HEK293 (cell line): ENCODE measurements around the gene AP3S2.

Experiments used
- BCL11A ChIP-seq: fragments of 450-650 bp; formaldehyde crosslinking; IDR thresholded peaks from 2 replicates; pipeline ENCODE4 v1.5.1; 2016; ENCODE audit warnings: low read depth, missing biosample characterization, missing genetic modification characterization
- BCL11B ChIP-seq: fragments of 450-650 bp; formaldehyde crosslinking; IDR thresholded peaks from 2 replicates; pipeline ENCODE4 v1.5.1; 2016; ENCODE audit warnings: low read depth, missing biosample characterization, missing genetic modification characterization
- HOXA7 ChIP-seq: sonication (generic); formaldehyde crosslinking; IDR thresholded peaks from 2 replicates; pipeline ENCODE4 v1.8.1; 2022; ENCODE audit warnings: missing genetic modification reagents, borderline replicate concordance
- PRDM1 ChIP-seq: fragments of 450-650 bp; formaldehyde crosslinking; IDR thresholded peaks from 2 replicates; pipeline ENCODE4; 2016; ENCODE audit warnings: missing biosample characterization, missing genetic modification characterization
- ZBTB48 ChIP-seq: fragments of 450-650 bp; formaldehyde crosslinking; IDR thresholded peaks from 2 replicates; pipeline ENCODE4 v1.5.1; 2016; ENCODE audit warnings: missing biosample characterization, missing genetic modification characterization
- ZNF174 ChIP-seq: fragments of 450-650 bp; formaldehyde crosslinking; IDR thresholded peaks from 2 replicates; pipeline ENCODE4 v1.5.0; 2017; ENCODE audit warnings: missing biosample characterization, mild to moderate bottlenecking, missing genetic modification characterization
- ZNF2 ChIP-seq: fragments of 450-650 bp; formaldehyde crosslinking; IDR thresholded peaks from 2 replicates; pipeline ENCODE4 v1.5.1; 2016; ENCODE audit warnings: missing biosample characterization, missing genetic modification characterization
- ZNF292 ChIP-seq: fragments of 450-650 bp; formaldehyde crosslinking; IDR thresholded peaks from 2 replicates; pipeline ENCODE4 v1.5.1; 2016; ENCODE audit warnings: low read depth, missing biosample characterization, missing genetic modification characterization, borderline replicate concordance
- ZNF624 ChIP-seq: fragments of 450-650 bp; formaldehyde crosslinking; IDR thresholded peaks from 2 replicates; pipeline ENCODE4 v1.5.1; 2017; ENCODE audit warnings: missing biosample characterization, missing genetic modification characterization
- ZNF76 ChIP-seq: fragments of 450-650 bp; formaldehyde crosslinking; IDR thresholded peaks from 2 replicates; pipeline ENCODE4; 2016; ENCODE audit warnings: low read depth, missing biosample characterization, missing genetic modification characterization, borderline replicate concordance
- ZNF830 ChIP-seq: fragments of 450-650 bp; IDR thresholded peaks from 2 replicates; pipeline ENCODE4 v1.5.0; 2018; ENCODE audit warnings: missing biosample characterization, missing genetic modification characterization, low read depth, mild to moderate bottlenecking, moderate library complexity
- TF ChIP-seq, protein P1 (sequence below): fragments of 450-650 bp; formaldehyde crosslinking; IDR thresholded peaks from 2 replicates; pipeline ENCODE4 v1.5.1; 2016; ENCODE audit warnings: missing biosample characterization, missing genetic modification characterization
- TF ChIP-seq, protein P2 (sequence below): fragments of 450-650 bp; formaldehyde crosslinking; IDR thresholded peaks from 2 replicates; pipeline ENCODE4 v1.5.1; 2016; ENCODE audit warnings: missing biosample characterization, missing genetic modification characterization
- TF ChIP-seq, protein P3 (sequence below): fragments of 450-650 bp; formaldehyde crosslinking; IDR thresholded peaks from 2 replicates; pipeline ENCODE4 v1.5.0; 2017; ENCODE audit warnings: missing biosample characterization, missing genetic modification characterization, borderline replicate concordance

DNA sequence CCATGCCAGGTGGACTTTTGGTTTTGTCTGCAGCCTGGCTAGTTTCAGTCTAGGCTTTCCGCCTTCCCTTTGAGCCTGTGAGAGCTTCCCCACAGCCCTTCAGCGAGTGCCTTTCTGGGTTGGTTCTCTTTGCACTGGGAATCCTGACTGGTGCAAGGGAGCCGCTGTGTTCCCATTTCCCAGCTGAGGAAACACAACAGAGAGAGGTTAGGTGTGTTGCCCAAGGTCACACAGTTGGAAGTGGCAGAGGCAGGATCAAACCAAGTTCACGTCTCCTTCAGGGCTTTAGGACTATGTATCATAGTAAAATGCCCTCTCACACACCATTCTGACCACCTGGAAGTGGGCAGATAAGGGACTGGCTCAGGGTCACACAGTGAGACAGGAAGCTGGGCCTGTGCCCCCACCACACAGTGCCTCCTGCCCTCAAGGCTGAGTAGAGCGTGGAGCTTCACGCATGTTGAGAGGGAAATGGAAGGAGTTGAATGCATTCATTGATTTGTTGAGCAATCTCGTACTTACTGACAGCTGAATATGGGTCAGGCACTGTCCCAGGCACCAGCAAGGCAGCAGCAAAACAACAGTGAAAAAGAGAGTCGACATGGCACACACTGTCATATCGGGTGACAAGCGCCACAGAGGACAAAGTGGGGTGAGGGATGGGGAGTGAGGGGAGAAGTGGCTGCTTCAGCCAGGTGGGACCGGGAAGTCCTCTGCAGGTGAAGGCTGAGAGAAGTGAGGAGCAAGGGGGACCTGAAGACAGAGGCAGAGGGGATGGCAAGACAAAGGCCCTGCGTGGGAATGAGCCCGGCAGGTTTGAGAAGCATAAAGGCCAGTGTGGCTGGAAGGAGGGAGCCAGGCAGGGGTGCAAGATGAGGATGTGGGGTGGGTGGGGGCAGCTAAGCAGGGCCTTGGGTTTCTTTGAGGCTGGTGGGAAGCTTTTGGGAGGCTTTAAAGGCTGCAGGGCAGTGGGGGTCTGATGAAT is 66.8 kb downstream of the AP3S2 start:
- TF ChIP-seq, protein P1, sequence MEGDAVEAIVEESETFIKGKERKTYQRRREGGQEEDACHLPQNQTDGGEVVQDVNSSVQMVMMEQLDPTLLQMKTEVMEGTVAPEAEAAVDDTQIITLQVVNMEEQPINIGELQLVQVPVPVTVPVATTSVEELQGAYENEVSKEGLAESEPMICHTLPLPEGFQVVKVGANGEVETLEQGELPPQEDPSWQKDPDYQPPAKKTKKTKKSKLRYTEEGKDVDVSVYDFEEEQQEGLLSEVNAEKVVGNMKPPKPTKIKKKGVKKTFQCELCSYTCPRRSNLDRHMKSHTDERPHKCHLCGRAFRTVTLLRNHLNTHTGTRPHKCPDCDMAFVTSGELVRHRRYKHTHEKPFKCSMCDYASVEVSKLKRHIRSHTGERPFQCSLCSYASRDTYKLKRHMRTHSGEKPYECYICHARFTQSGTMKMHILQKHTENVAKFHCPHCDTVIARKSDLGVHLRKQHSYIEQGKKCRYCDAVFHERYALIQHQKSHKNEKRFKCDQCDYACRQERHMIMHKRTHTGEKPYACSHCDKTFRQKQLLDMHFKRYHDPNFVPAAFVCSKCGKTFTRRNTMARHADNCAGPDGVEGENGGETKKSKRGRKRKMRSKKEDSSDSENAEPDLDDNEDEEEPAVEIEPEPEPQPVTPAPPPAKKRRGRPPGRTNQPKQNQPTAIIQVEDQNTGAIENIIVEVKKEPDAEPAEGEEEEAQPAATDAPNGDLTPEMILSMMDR (tag by site-specific recombination) = no peak
- TF ChIP-seq PRDM1 (no peak), ZBTB48 (tag by site-specific recombination) (no peak), ZNF624 (no peak), ZNF174 (tag by site-specific recombination) (no peak), ZNF292 (tag by site-specific recombination) (no peak), BCL11B (tag by site-specific recombination) (no peak), ZNF76 (tag by site-specific recombination) (no peak), BCL11A (tag by site-specific recombination) (no peak), ZNF830 (tag by site-specific recombination) (no peak), HOXA7 (CRISPR knock-in tag) (no peak), ZNF2 (no peak)
- TF ChIP-seq, protein P2, sequence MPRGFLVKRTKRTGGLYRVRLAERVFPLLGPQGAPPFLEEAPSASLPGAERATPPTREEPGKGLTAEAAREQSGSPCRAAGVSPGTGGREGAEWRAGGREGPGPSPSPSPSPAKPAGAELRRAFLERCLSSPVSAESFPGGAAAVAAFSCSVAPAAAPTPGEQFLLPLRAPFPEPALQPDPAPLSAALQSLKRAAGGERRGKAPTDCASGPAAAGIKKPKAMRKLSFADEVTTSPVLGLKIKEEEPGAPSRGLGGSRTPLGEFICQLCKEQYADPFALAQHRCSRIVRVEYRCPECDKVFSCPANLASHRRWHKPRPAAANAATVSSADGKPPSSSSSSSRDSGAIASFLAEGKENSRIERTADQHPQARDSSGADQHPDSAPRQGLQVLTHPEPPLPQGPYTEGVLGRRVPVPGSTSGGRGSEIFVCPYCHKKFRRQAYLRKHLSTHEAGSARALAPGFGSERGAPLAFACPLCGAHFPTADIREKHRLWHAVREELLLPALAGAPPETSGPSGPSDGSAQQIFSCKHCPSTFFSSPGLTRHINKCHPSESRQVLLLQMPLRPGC (tag by site-specific recombination) = no peak
- TF ChIP-seq, protein P3, sequence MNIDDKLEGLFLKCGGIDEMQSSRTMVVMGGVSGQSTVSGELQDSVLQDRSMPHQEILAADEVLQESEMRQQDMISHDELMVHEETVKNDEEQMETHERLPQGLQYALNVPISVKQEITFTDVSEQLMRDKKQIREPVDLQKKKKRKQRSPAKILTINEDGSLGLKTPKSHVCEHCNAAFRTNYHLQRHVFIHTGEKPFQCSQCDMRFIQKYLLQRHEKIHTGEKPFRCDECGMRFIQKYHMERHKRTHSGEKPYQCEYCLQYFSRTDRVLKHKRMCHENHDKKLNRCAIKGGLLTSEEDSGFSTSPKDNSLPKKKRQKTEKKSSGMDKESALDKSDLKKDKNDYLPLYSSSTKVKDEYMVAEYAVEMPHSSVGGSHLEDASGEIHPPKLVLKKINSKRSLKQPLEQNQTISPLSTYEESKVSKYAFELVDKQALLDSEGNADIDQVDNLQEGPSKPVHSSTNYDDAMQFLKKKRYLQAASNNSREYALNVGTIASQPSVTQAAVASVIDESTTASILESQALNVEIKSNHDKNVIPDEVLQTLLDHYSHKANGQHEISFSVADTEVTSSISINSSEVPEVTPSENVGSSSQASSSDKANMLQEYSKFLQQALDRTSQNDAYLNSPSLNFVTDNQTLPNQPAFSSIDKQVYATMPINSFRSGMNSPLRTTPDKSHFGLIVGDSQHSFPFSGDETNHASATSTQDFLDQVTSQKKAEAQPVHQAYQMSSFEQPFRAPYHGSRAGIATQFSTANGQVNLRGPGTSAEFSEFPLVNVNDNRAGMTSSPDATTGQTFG = no peak
